OCI-LY3 (cell line): Measurements from ENCODE around the gene CREBZF.

ENCODE experiments used
- H2AFZ ChIP-seq: fragments of 200-600, 300-600 bp; shearing (Covaris generic); 2 replicates; pipeline ENCODE4 v1.6.0; 2014; ENCODE audit warnings: antibody characterized with exemption, low read depth, low read length
- H3K27ac ChIP-seq: fragments of 200-600, 300-600 bp; sonication (generic); 2 replicates; pipeline ENCODE4 v1.5.1; 2014; ENCODE audit warnings: mild to moderate bottlenecking, low read length, moderate library complexity, mixed read lengths
- H3K27me3 ChIP-seq: fragments of 200-600, 300-600 bp; sonication (generic); 2 replicates; pipeline ENCODE4 v1.6.1; 2014; ENCODE audit warnings: low read depth, low read length, mixed read lengths
- H3K36me3 ChIP-seq: fragments of 200-600, 300-600 bp; sonication (generic); replicated peaks from 2 replicates; pipeline ENCODE3; 2014; ENCODE audit warnings: low read depth, low read length, mixed read lengths
- H3K4me1 ChIP-seq: fragments of 300-600, 200-600 bp; sonication (generic); 2 replicates; pipeline ENCODE4 v1.6.1; 2014; ENCODE audit warnings: low read length, mixed read lengths
- H3K4me2 ChIP-seq: fragments of 200-600, 300-600 bp; sonication (generic); 2 replicates; pipeline ENCODE4 v1.6.1; 2014; ENCODE audit warnings: low read length, mixed read lengths
- H3K4me3 ChIP-seq: fragments of 300-600, 200-600 bp; sonication (generic); 2 replicates; pipeline ENCODE4 v1.5.1; 2014; ENCODE audit warnings: antibody characterized with exemption, mild to moderate bottlenecking, low read length, moderate library complexity
- H3K79me2 ChIP-seq: fragments of 300-600, 200-600 bp; shearing (Covaris generic); 2 replicates; pipeline ENCODE4 v1.6.1; 2014; ENCODE audit warnings: mild to moderate bottlenecking, low read length, mixed read lengths
- H3K9ac ChIP-seq: fragments of 300-600, 200-600 bp; shearing (Covaris generic); 2 replicates; pipeline ENCODE4 v1.6.0; 2014; ENCODE audit warnings: mild to moderate bottlenecking, low read length, moderate library complexity
- H3K9me3 ChIP-seq: fragments of 200-600, 300-600 bp; shearing (Covaris generic); 2 replicates; pipeline ENCODE4 v1.6.1; 2014; ENCODE audit warnings: low read length, mixed read lengths; ENCODE audit not compliant: insufficient read depth
- H4K20me1 ChIP-seq: fragments of 200-600, 300-600 bp; sonication (generic); 2 replicates; pipeline ENCODE4 v1.6.1; 2016; ENCODE audit warnings: low read length, mixed read lengths; ENCODE audit not compliant: insufficient read depth
- CTCF ChIP-seq: fragments of 200-600, 300-600 bp; sonication (generic); IDR thresholded peaks from 2 replicates; pipeline ENCODE4 v1.5.1; 2014; ENCODE audit warnings: antibody characterized with exemption, low read length, low read depth
- EZH2phosphoT487 ChIP-seq: fragments of 200-600 bp; shearing (Covaris generic); IDR thresholded peaks from 2 replicates; pipeline ENCODE4 v1.6.1; 2018; ENCODE audit warnings: antibody characterized with exemption, mixed run types, low read depth

Gene CREBZF

DNA sequence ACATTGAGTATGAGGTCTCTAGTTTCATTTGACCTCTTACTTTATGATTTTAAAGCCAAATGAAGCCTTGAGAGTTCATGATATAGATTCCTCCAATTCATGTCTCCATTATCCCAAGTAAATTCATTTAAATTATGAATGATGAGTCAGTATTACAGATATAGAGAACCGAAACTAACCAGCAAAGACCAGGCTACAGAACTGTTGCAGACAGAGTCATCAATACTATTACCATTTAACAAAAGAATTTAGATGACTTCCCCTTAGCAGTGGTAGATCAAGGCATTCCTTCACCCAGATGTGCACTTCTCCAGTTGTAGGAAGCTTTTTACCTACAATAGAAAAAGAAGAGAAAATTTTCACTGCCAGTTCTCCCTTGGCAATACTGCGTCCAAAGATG is 32.8 kb upstream of the CREBZF start:
- H3K4me3 ChIP-seq = no peak overlapping the region
- H3K4me2 ChIP-seq = no peak overlapping the region
- no peaks in the 10 kb centered on the region for H4K20me1 ChIP-seq
- no peaks in the 10 kb centered on the region for H3K79me2 ChIP-seq
- H3K4me1 ChIP-seq = peaks cover 36% of the 10 kb centered on the region
- no peaks in the 10 kb centered on the region for H3K27me3 ChIP-seq
- H3K9ac ChIP-seq = no peak overlapping the region
- H2AFZ ChIP-seq = no peak overlapping the region
- TF ChIP-seq CTCF = no peak
- TF ChIP-seq EZH2phosphoT487 = no peak
- no peak overlapping the region for H3K27ac ChIP-seq
- H3K36me3 ChIP-seq = no peaks in the 10 kb centered on the region
- no peaks in the 10 kb centered on the region for H3K9me3 ChIP-seq

- Histone ChIP-seq H2AFZ (no peak overlapping the region), H4K20me1 (no peaks in the 10 kb centered on the region), H3K79me2 (no peaks in the 10 kb centered on the region), H3K36me3 (no peaks in the 10 kb centered on the region), H3K4me2 (no peak overlapping the region), H3K4me1 (peaks cover 33% of the 10 kb centered on the region), H3K9ac (no peak overlapping the region), H3K27ac (no peak overlapping the region), H3K27me3 (0 out of 2 replicates have a peak, but pooled peaks cover 6% of the 10 kb centered on the region), H3K9me3 (no peaks in the 10 kb centered on the region), H3K4me3 (no peak overlapping the region)
- no peak for TF ChIP-seq EZH2phosphoT487
- no peak for TF ChIP-seq CTCF
Observed at GRCh38 chr11:85695546-85695945, 30.6 kb upstream of the CREBZF start.

- Histone ChIP-seq H3K4me2 (no peak overlapping the region), H3K9me3 (no peaks in the 10 kb centered on the region), H3K4me1 (peaks cover 22% of the 10 kb centered on the region), H4K20me1 (no peaks in the 10 kb centered on the region), H3K79me2 (no peaks in the 10 kb centered on the region), H3K4me3 (no peak overlapping the region), H3K36me3 (no peaks in the 10 kb centered on the region), H3K27ac (no peak overlapping the region), H3K9ac (no peak overlapping the region), H3K27me3 (0 out of 2 replicates have a peak, but pooled peaks cover 11% of the 10 kb centered on the region), H2AFZ (no peak overlapping the region)
- TF ChIP-seq EZH2phosphoT487 = no peak
- peak; percentile 91 for TF ChIP-seq CTCF
Observed at GRCh38 chr11:85694385-85694980, 29.6 kb upstream of the CREBZF start.

DNA sequence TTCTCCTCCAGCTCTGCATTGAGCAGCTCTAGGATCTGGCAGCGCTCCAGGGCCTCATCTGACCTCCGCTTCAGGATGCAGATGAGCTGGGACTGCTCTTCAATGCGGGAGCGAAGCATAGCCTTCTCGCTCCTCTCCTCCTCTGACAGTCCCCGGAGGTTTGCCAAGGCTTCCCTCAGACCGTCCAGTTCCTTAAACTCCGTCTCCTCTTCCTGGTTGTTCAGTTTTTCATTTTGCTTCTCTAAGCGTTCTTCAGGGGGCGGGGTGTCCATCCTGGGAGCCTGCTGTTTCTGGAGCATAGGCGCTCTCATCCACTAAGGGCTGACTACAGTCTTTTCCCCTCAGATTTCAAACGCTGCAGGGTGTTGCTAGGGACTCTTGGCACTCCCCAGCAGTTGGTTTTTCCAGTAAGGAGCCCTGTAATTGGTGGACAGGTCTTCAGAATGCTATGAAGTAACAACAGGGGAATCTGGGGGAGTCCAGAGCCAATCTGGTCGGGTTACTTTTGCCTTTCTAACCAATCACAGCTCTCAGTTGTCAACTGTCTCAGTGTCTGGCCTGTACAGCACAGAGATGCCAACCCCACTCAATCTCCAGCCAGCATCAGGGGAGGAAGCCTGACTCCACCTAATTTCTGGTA is 21.0 kb upstream of the CREBZF start, which contains the start of gene CCDC89:
TSS of gene CCDC89 (minus strand) at position 376 of the 640 bp plus-strand sequence. CDS start at position 311, 65 bp downstream.
- 0 out of 2 replicates have a peak, but pooled peaks cover 5% of the 10 kb centered on the region for H3K27me3 ChIP-seq
- no peak within 1 kb of the TSS for H3K4me2 ChIP-seq
- H4K20me1 ChIP-seq = no peaks in the 10 kb centered on the region
- no peaks in the 10 kb centered on the region for H3K36me3 ChIP-seq
- H3K27ac ChIP-seq = no peak within 1 kb of the TSS
- no peak within 1 kb of the TSS for H3K9ac ChIP-seq
- TF ChIP-seq EZH2phosphoT487 = no peak
- TF ChIP-seq CTCF = no peak
- H3K79me2 ChIP-seq = no peaks in the 10 kb centered on the region
- H3K4me3 ChIP-seq = no peak within 1 kb of the TSS
- peaks cover 9% of the 10 kb centered on the region for H3K4me1 ChIP-seq
- 0 out of 2 replicates have a peak within 1 kb of the TSS, but pooled peaks have one; percentile 36 for H2AFZ ChIP-seq
- H3K9me3 ChIP-seq = no peaks in the 10 kb centered on the region
